Measurements from ENCODE around the gene CDH4.

Gene CDH4

GRCh38 chr20:61332016-61332975 lies 80.2 kb downstream of the CDH4 start:
- DNase-seq, result no peak

- DNase-seq, result no peak
Measured at GRCh38 chr20:61333484-61334108, 81.5 kb downstream of the CDH4 start.

- DNase-seq, result no peak
Measured at GRCh38 chr20:61340157-61340556, 88.1 kb downstream of the CDH4 start.

GRCh38 chr20:61341605-61342004 lies 89.5 kb downstream of the CDH4 start:
- no peak for DNase-seq

GRCh38 chr20:61343934-61344333 lies 91.9 kb downstream of the CDH4 start:
- DNase-seq, result no peak

- no peak for DNase-seq
Measured at GRCh38 chr20:61345656-61346055, 93.6 kb downstream of the CDH4 start.

GRCh38 chr20:61346996-61347395 lies 94.9 kb downstream of the CDH4 start:
- DNase-seq, result no peak

GRCh38 chr20:61347443-61347842 lies 95.4 kb downstream of the CDH4 start:
- no peak for DNase-seq

- DNase-seq, result no peak
Measured at GRCh38 chr20:61349447-61350165, 97.5 kb downstream of the CDH4 start.

GRCh38 chr20:61350500-61351250 lies 98.6 kb downstream of the CDH4 start:
- DNase-seq, result no peak

- DNase-seq, result no peak
Measured at GRCh38 chr20:61352346-61353260, 100.5 kb downstream of the CDH4 start.

GRCh38 chr20:61353261-61354000 lies 101.4 kb downstream of the CDH4 start:
- DNase-seq, result no peak

- DNase-seq, result no peak
Measured at GRCh38 chr20:61354001-61354390, 101.9 kb downstream of the CDH4 start.

- no peak for DNase-seq
Measured at GRCh38 chr20:61354501-61354900, 102.4 kb downstream of the CDH4 start.

GRCh38 chr20:61354901-61355495 lies 102.9 kb downstream of the CDH4 start:
- DNase-seq, result no peak

- DNase-seq, result no peak
Measured at GRCh38 chr20:61355585-61355984, 103.5 kb downstream of the CDH4 start.

- no peak for DNase-seq
Measured at GRCh38 chr20:61356196-61356595, 104.1 kb downstream of the CDH4 start.

GRCh38 chr20:61357119-61357518 lies 105.1 kb downstream of the CDH4 start:
- no peak for DNase-seq

- no peak for DNase-seq
Measured at GRCh38 chr20:61359254-61359653, 107.2 kb downstream of the CDH4 start.

- no peak for DNase-seq
Measured at GRCh38 chr20:61360296-61360695, 108.2 kb downstream of the CDH4 start.

GRCh38 chr20:61360940-61361339 lies 108.9 kb downstream of the CDH4 start:
- DNase-seq, result no peak

Measured in CD4-positive, alpha-beta T cell treated with Interleukin-17A for 1 hour (primary cell).